ENCODE results near the gene CLDN10.

- TF ChIP-seq EZH2 (IDR thresholded peaks at IDR 0.05; ENCODE audit: borderline replicate concordance, insufficient read depth, low read depth, low read length, poor library complexity, severe bottlenecking) (no peak), CTCF (IDR thresholded peaks at IDR 0.05) (no peak)
These were observed 22.3 kb upstream of the CLDN10 start for GRCh38 chr13:95530178-95530577.

Measured in B cell (primary cell).